Skeletal muscle satellite cell (primary cell): ENCODE results near the gene SLC25A5.
"Not testable (repeated sequence)": the region's sequence is repeated elsewhere in the genome, so short reads cannot be mapped to it uniquely, and the experiment has no call there.

Source experiments
- H3K27me3 ChIP-seq: 2 replicates; pipeline ENCODE4 v1.7.0; 2013; ENCODE audit warnings: low read length; ENCODE audit not compliant: control insufficient read depth, insufficient read depth
- H3K36me3 ChIP-seq: 2 replicates; pipeline ENCODE4 v1.7.0; 2013; ENCODE audit warnings: mild to moderate bottlenecking, control low read depth, low read length; ENCODE audit not compliant: insufficient read depth
- H3K4me1 ChIP-seq: 2 replicates; pipeline ENCODE4 v1.7.0; 2013; ENCODE audit warnings: low read length; ENCODE audit not compliant: control insufficient read depth, insufficient read depth
- H3K4me2 ChIP-seq: 2 replicates; pipeline ENCODE4 v1.7.0; 2013; ENCODE audit warnings: mild to moderate bottlenecking, low read length
- H3K4me3 ChIP-seq: 2 replicates; pipeline ENCODE4 v1.7.0; 2013; ENCODE audit warnings: low read length
- H3K9ac ChIP-seq: 2 replicates; pipeline ENCODE4 v1.7.0; 2013; ENCODE audit warnings: mild to moderate bottlenecking, low read depth, low read length, moderate library complexity
- H3K9me3 ChIP-seq: replicated peaks from 2 replicates; pipeline ENCODE4 v1.7.0; 2013; ENCODE audit warnings: mild to moderate bottlenecking, control low read depth, low read length

The SLC25A5 gene

GRCh38 chrX:119478504-119478903 is 10.3 kb downstream of the SLC25A5 start:
- Histone ChIP-seq H3K4me2 (no peak overlapping the region), H3K27me3 (no peaks in the 10 kb centered on the region), H3K4me1 (peaks cover 5% of the 10 kb centered on the region), H3K4me3 (no peak overlapping the region), H3K9ac (no peak overlapping the region), H3K9me3 (no peaks in the 10 kb centered on the region), H3K36me3 (no peaks in the 10 kb centered on the region)

- no peaks in the 10 kb centered on the region for H3K27me3 ChIP-seq
- H3K4me2 ChIP-seq: no peak overlapping the region
- H3K4me3 ChIP-seq: no peak overlapping the region
- H3K36me3 ChIP-seq: no peaks in the 10 kb centered on the region
- H3K4me1 ChIP-seq: peaks cover 5% of the 10 kb centered on the region
- no peaks in the 10 kb centered on the region for H3K9me3 ChIP-seq
- no peak overlapping the region for H3K9ac ChIP-seq
Observed at GRCh38 chrX:119479845-119480244, 11.6 kb downstream of the SLC25A5 start.

- Histone ChIP-seq H3K27me3 (no peaks in the 10 kb centered on the region), H3K4me3 (no peak overlapping the region), H3K4me2 (no peak overlapping the region), H3K36me3 (no peaks in the 10 kb centered on the region), H3K9ac (no peak overlapping the region), H3K9me3 (no peaks in the 10 kb centered on the region), H3K4me1 (no peaks in the 10 kb centered on the region)
Observed at GRCh38 chrX:119481323-119481801, 13.1 kb downstream of the SLC25A5 start.

DNA sequence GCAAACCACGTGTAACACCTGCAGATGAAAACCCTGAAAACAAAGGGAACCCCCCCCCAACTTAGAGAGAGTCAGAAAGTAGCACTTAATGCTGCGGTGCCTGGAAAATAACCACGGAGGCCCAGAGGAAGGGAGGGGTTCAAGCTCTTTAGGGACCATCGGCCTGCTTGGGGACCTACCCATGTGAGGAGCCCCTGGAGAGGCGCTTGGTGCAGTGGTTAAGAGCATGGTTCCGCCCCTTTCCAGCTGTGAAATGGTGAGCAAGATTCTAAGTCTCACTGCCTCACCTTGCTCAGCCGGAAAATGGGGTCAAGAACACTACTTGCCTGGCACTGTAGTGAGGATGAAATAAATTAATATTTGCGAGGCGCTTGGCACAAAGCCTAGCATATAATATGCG is 13.8 kb downstream of the SLC25A5 start:
- Histone ChIP-seq H3K4me3 (peak overlapping the region; percentile 67), H3K27me3 (no peaks in the 10 kb centered on the region), H3K9me3 (no peaks in the 10 kb centered on the region), H3K4me2 (peak overlapping the region; percentile 83), H3K4me1 (no peaks in the 10 kb centered on the region), H3K36me3 (no peaks in the 10 kb centered on the region), H3K9ac (peak overlapping the region; percentile 53)

DNA sequence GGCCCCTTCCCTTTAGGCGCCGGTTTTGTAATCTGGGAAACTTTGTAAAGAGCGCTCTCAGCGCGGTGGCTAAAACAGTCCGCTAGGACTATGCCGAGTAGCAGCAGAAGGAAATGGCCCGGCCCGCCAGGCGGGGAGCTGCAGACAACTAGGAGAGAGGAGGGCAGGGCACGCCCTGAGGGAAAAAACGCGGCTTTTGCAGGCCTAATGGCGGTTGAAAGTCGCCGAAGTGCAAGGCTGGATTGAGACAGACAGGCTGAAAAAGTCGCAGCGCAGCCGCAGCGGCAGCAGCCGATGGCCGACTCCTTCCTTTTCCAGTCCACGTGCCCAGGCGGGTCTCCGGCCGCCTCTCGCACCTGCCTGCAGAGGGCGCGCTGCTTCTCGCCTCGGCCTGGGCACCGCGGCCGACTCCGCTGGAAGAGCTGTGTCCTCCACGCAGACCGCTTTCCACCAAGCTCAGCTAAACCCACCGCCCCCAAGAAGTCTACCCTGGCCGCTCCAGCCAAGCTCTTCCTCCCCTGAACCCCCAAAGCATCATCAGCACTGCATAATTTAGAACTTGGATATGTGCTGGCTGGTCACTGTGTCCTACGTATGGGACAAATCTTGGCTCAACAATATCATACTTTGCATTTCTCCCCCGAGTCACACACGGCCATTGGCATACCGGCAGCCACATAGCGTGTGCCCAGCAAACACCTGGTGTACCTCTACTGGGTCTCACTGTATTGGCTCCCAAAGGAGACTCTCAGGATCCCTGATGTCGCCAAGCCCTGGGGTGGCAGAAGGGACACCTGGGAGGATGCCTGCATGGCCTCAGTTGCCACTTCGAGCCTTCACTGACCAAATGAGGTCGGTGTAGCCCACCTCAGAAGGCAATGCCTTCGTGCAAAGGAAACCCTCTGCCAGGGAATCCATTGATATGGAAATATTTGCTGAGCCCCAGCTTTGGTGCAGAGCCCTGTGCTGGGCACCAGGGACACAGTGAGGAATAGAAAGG is 14.5 kb downstream of the SLC25A5 start:
- Histone ChIP-seq H3K27me3 (no peaks in the 10 kb centered on the region), H3K36me3 (no peaks in the 10 kb centered on the region), H3K4me1 (no peaks in the 10 kb centered on the region), H3K9me3 (no peaks in the 10 kb centered on the region), H3K4me2 (peak overlapping the region; percentile 83), H3K9ac (peak overlapping the region; percentile 53), H3K4me3 (peak overlapping the region; percentile 67)

- no peak overlapping the region for H3K4me3 ChIP-seq
- no peak overlapping the region for H3K4me2 ChIP-seq
- H3K9ac ChIP-seq: no peak overlapping the region
- no peaks in the 10 kb centered on the region for H3K9me3 ChIP-seq
- H3K4me1 ChIP-seq: no peaks in the 10 kb centered on the region
- no peaks in the 10 kb centered on the region for H3K36me3 ChIP-seq
- no peaks in the 10 kb centered on the region for H3K27me3 ChIP-seq
Observed at GRCh38 chrX:119486745-119487144, 18.5 kb downstream of the SLC25A5 start.

- H3K9me3 ChIP-seq, H3K9ac ChIP-seq, H3K27me3 ChIP-seq, H3K4me1 ChIP-seq, H3K4me3 ChIP-seq, H3K36me3 ChIP-seq, H3K4me2 ChIP-seq: not testable (repeated sequence)
Observed at GRCh38 chrX:119487766-119488165, 19.5 kb downstream of the SLC25A5 start.

DNA sequence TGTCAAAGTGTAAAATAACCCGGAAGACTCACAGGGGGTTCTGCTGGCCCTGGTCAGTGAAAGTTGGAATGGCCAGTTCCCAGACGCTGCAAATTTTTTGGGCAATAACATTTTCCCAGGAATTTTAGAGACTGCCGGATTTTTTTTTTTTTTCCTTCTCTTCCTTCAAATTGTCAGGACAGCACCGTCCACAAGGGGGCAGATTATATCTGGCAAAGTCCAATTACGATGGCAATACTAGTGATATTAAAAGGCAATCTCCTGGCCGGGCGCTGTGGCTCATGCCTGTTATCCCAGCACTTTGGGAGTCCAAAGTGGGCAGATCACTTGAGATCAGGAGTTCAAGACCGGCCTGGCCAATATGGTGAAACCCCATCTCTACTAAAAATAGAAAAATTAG is 20.5 kb downstream of the SLC25A5 start:
- no peaks in the 10 kb centered on the region for H3K9me3 ChIP-seq
- no peaks in the 10 kb centered on the region for H3K27me3 ChIP-seq
- no peak overlapping the region for H3K4me2 ChIP-seq
- no peaks in the 10 kb centered on the region for H3K4me1 ChIP-seq
- no peak overlapping the region for H3K4me3 ChIP-seq
- H3K36me3 ChIP-seq: no peaks in the 10 kb centered on the region
- H3K9ac ChIP-seq: no peak overlapping the region

GRCh38 chrX:119489212-119490074 is 21.2 kb downstream of the SLC25A5 start:
- H3K4me2 ChIP-seq: no peak overlapping the region
- H3K27me3 ChIP-seq: no peaks in the 10 kb centered on the region
- no peak overlapping the region for H3K4me3 ChIP-seq
- H3K9ac ChIP-seq: no peak overlapping the region
- H3K9me3 ChIP-seq: no peaks in the 10 kb centered on the region
- H3K36me3 ChIP-seq: no peaks in the 10 kb centered on the region
- H3K4me1 ChIP-seq: no peaks in the 10 kb centered on the region

DNA sequence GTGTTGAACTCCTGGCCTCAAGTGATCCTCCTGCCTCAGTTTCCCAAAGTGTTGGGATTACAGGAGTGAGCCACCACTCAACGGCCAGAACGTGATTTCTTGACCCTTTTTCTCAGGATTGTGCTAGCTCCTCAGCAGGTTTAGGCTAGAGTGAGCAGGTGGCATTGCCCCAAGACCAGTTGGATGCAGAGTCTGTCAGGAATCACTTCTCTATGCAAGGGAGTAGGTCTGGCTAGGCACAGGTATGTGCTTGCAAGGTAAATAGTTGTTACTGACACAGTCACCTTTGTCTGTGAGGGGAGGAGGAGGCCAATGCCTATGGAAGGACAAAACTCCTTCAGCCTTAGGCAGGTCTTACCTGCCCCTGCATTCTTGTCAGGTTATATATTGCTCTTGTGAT is 24.2 kb downstream of the SLC25A5 start:
- Histone ChIP-seq H3K27me3 (no peaks in the 10 kb centered on the region), H3K36me3 (no peaks in the 10 kb centered on the region), H3K4me3 (no peak overlapping the region), H3K9me3 (no peaks in the 10 kb centered on the region), H3K4me2 (no peak overlapping the region), H3K4me1 (no peaks in the 10 kb centered on the region), H3K9ac (no peak overlapping the region)

GRCh38 chrX:119493851-119494495 is 25.7 kb downstream of the SLC25A5 start:
- H3K9ac ChIP-seq: not testable (repeated sequence)

More at GRCh38 chrX:119493851-119494495, 25.7 kb downstream of the SLC25A5 start:
- H3K4me2 ChIP-seq, H3K27me3 ChIP-seq, H3K4me1 ChIP-seq, H3K4me3 ChIP-seq, H3K36me3 ChIP-seq, H3K9me3 ChIP-seq: not testable (repeated sequence)
